OCI-LY7 (cell line): ENCODE measurements around the gene UTP14C.

Experiments
- EZH2phosphoT487 ChIP-seq: fragments of 200-600 bp; sonication (generic); IDR thresholded peaks from 2 replicates; pipeline ENCODE4 v1.6.1; 2018; ENCODE audit warnings: low read depth, borderline replicate concordance, mild to moderate bottlenecking, mixed run types, antibody characterized with exemption, low read length, moderate library complexity, mixed read lengths
- TF ChIP-seq, protein P1 (sequence below): fragments of 200-600 bp; sonication (generic); conservative IDR thresholded peaks from 2 replicates; pipeline ENCODE4 v1.5.1; 2014; ENCODE audit warnings: mild to moderate bottlenecking, antibody characterized with exemption, low read length, moderate library complexity, mixed read lengths

DNA sequence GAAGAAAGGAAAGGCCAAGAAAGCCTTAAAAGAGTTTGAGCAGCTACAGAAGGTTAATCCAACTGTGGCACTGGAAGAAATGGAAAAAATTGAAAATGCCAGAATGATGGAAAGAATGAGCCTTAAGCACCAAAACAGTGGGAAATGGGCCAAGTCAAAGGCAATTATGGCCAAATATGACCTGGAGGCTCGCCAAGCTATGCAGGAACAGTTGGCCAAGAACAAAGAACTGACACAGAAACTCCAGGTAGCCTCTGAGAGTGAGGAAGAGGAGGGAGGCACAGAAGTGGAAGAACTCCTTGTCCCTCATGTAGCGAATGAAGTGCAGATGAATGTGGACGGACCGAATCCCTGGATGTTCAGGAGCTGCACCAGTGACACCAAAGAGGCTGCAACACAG, 5.1 kb downstream of the UTP14C start:
- TF ChIP-seq, protein P1, sequence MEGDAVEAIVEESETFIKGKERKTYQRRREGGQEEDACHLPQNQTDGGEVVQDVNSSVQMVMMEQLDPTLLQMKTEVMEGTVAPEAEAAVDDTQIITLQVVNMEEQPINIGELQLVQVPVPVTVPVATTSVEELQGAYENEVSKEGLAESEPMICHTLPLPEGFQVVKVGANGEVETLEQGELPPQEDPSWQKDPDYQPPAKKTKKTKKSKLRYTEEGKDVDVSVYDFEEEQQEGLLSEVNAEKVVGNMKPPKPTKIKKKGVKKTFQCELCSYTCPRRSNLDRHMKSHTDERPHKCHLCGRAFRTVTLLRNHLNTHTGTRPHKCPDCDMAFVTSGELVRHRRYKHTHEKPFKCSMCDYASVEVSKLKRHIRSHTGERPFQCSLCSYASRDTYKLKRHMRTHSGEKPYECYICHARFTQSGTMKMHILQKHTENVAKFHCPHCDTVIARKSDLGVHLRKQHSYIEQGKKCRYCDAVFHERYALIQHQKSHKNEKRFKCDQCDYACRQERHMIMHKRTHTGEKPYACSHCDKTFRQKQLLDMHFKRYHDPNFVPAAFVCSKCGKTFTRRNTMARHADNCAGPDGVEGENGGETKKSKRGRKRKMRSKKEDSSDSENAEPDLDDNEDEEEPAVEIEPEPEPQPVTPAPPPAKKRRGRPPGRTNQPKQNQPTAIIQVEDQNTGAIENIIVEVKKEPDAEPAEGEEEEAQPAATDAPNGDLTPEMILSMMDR: no peak
- TF ChIP-seq EZH2phosphoT487: no peak
